ENCODE results near the gene ALAS1. TPM values are rescaled to one million over a fixed set of nuclear protein-coding genes. Genes with fewer than 3 reads are reported as not detected.

Gene ALAS1
- total RNA-seq (2022; extraction: Qiagen RNA extraction), result 46.3 to 53.0 TPM (median 51.6 TPM) in 5 replicates

GRCh38 chr3:52197842-52198625 is at the start of gene ALAS1:
Gene ALAS1 (plus strand): TSS chr3:52198160. CDS start chr3:52199242, 1,082 bp downstream.

GRCh38 chr3:52154135-52155094 is 43.5 kb upstream of the ALAS1 start, which contains the start of gene POC1A:
Gene POC1A (minus strand): TSS chr3:52154423. CDS start chr3:52154372, 51 bp downstream.

GRCh38 chr3:52225452-52226228 is 27.7 kb downstream of the ALAS1 start, which contains the start of gene TLR9:
Gene TLR9 (minus strand): TSS chr3:52225645. CDS start chr3:52225529, 116 bp downstream.

GRCh38 chr3:52238761-52239701 is 41.1 kb downstream of the ALAS1 start, which contains the start of gene TWF2:
Gene TWF2 (minus strand): TSS chr3:52239158. CDS start chr3:52239016, 142 bp downstream.

GRCh38 chr3:52245322-52246263 is 47.6 kb downstream of the ALAS1 start, which contains the start of gene PPM1M:
Gene PPM1M (plus strand): TSS chr3:52245759. CDS start chr3:52245825, 66 bp downstream.

Other genes starting within 250 kb of the ALAS1 start
- gene GPR62, start 242.8 kb upstream of the ALAS1 start, total RNA-seq (2022; extraction: Qiagen RNA extraction), result not detected in 5 replicates
- 10.8 to 15.6 TPM (median 14.3 TPM) in 5 replicates for gene PCBP4, start 230.7 kb upstream of the ALAS1 start, total RNA-seq (2022; extraction: Qiagen RNA extraction)
- 25.4 to 35.6 TPM (median 35.3 TPM) in 5 replicates for gene ABHD14B, start 224.1 kb upstream of the ALAS1 start, total RNA-seq (2022; extraction: Qiagen RNA extraction)
- gene ABHD14A, start 223.1 kb upstream of the ALAS1 start, total RNA-seq (2022; extraction: Qiagen RNA extraction), result 13.2 to 16.8 TPM (median 15.4 TPM) in 5 replicates
- gene ACY1, start 214.6 kb upstream of the ALAS1 start, total RNA-seq (2022; extraction: Qiagen RNA extraction), result 20.9 to 28.2 TPM (median 26.8 TPM) in 5 replicates
- gene RPL29, start 202.3 kb upstream of the ALAS1 start, total RNA-seq (2022; extraction: Qiagen RNA extraction), result 1,305 to 1,473 TPM (median 1,350 TPM) in 5 replicates
- 14.8 to 17.7 TPM (median 16.2 TPM) in 5 replicates for gene DUSP7, start 141.6 kb upstream of the ALAS1 start, total RNA-seq (2022; extraction: Qiagen RNA extraction)
- 15.1 to 20.8 TPM (median 19.8 TPM) in 5 replicates for gene POC1A, start 43.7 kb upstream of the ALAS1 start, total RNA-seq (2022; extraction: Qiagen RNA extraction)
- gene TLR9, start 27.5 kb downstream of the ALAS1 start, total RNA-seq (2022; extraction: Qiagen RNA extraction), result 0.05 to 0.13 TPM in 2 of 5 replicates, not detected in the others
- gene TWF2, start 41.0 kb downstream of the ALAS1 start, total RNA-seq (2022; extraction: Qiagen RNA extraction), result 64.4 to 82.1 TPM (median 75.0 TPM) in 5 replicates
- gene PPM1M, start 47.6 kb downstream of the ALAS1 start, total RNA-seq (2022; extraction: Qiagen RNA extraction), result 4.7 to 6.1 TPM (median 5.1 TPM) in 5 replicates
- 47.6 to 53.3 TPM (median 49.6 TPM) in 5 replicates for gene WDR82, start 80.5 kb downstream of the ALAS1 start, total RNA-seq (2022; extraction: Qiagen RNA extraction)
- 3.4 to 5.1 TPM (median 4.4 TPM) in 5 replicates for gene GLYCTK, start 89.7 kb downstream of the ALAS1 start, total RNA-seq (2022; extraction: Qiagen RNA extraction)
- gene DNAH1, start 118.2 kb downstream of the ALAS1 start, total RNA-seq (2022; extraction: Qiagen RNA extraction), result 0.78 to 1.2 TPM (median 0.93 TPM) in 5 replicates
- 30.5 to 41.0 TPM (median 39.4 TPM) in 5 replicates for gene BAP1, start 211.8 kb downstream of the ALAS1 start, total RNA-seq (2022; extraction: Qiagen RNA extraction)
- 1.8 to 3.1 TPM (median 2.8 TPM) in 5 replicates for gene PHF7, start 212.5 kb downstream of the ALAS1 start, total RNA-seq (2022; extraction: Qiagen RNA extraction)
- 0.09 to 0.32 TPM (median 0.17 TPM) in 5 replicates for gene SEMA3G, start 246.9 kb downstream of the ALAS1 start, total RNA-seq (2022; extraction: Qiagen RNA extraction)